Fibroblast of lung (primary cell): ENCODE data around the gene KLHL36. TPM values are rescaled to one million over a fixed set of nuclear protein-coding genes. Genes with fewer than 3 reads are reported as not detected.
A peak's percentile ranks its signal among the peaks of the same experiment; 100 is the strongest.

Experiments used
- DNase-seq, 2 donors: peaks; one replicate each; pipeline versions ENCODE4 v3.0.0 to v3.0.0-alpha.2; 2010; ENCODE audit warnings: low read depth in 2 of 2
- H2AFZ ChIP-seq: 2 replicates; pipeline ENCODE4 v1.5.1; 2012; ENCODE audit warnings: low read length, control low read depth, inconsistent platforms
- H3K27ac ChIP-seq: 2 replicates; pipeline ENCODE4 v1.5.1; 2011; ENCODE audit warnings: low read length, control low read depth; ENCODE audit not compliant: insufficient read depth
- H3K27me3 ChIP-seq: 2 replicates; pipeline ENCODE4 v1.5.1; 2011; ENCODE audit warnings: mild to moderate bottlenecking, low read length; ENCODE audit not compliant: control insufficient read depth, insufficient read depth
- H3K36me3 ChIP-seq: 2 replicates; pipeline ENCODE4 v1.5.1; 2011; ENCODE audit warnings: low read length; ENCODE audit not compliant: control insufficient read depth, insufficient read depth
- H3K4me1 ChIP-seq: 2 replicates; pipeline ENCODE4 v1.5.1; 2011; ENCODE audit warnings: low read length; ENCODE audit not compliant: control insufficient read depth, insufficient read depth; ENCODE audit errors: extremely low read depth
- H3K4me2 ChIP-seq: 2 replicates; pipeline ENCODE4 v1.5.1; 2011; ENCODE audit warnings: low read length, control low read depth; ENCODE audit not compliant: insufficient read depth; ENCODE audit errors: extremely low read depth
- H3K4me3 ChIP-seq, 4 experiments: fragments of 200-600 bp in 1 of 4; sonication (generic) in 1 of 4; replicated peaks in 1 of 4; 2 replicates each; pipeline ENCODE4 v1.5.1; 2011 to 2016; ENCODE audit warnings: low read length in 4 of 4, low read depth in 3 of 4, mild to moderate bottlenecking in 3 of 4, control low read depth in 2 of 4, inconsistent platforms in 1 of 4, mixed read lengths in 1 of 4; ENCODE audit not compliant: insufficient read depth in 1 of 4; ENCODE audit errors: control extremely low read depth in 1 of 4
- H3K79me2 ChIP-seq: 2 replicates; pipeline ENCODE4 v1.5.1; 2012; ENCODE audit warnings: mild to moderate bottlenecking, low read length, inconsistent platforms; ENCODE audit not compliant: control insufficient read depth, insufficient read depth
- H3K9ac ChIP-seq: 2 replicates; pipeline ENCODE4 v1.5.1; 2011; ENCODE audit warnings: mild to moderate bottlenecking, low read length, control low read depth; ENCODE audit not compliant: insufficient read depth
- H3K9me3 ChIP-seq: 2 replicates; pipeline ENCODE4 v1.5.1; 2012; ENCODE audit warnings: low read depth, low read length; ENCODE audit not compliant: control insufficient read depth, insufficient read depth
- H4K20me1 ChIP-seq: 2 replicates; pipeline ENCODE4 v1.5.1; 2011; ENCODE audit warnings: low read length; ENCODE audit not compliant: control insufficient read depth, insufficient read depth; ENCODE audit errors: extremely low read depth
- EZH2 ChIP-seq: IDR thresholded peaks from 2 replicates; pipeline ENCODE4 v1.5.1; 2012; ENCODE audit warnings: low read length, control low read depth, mild to moderate bottlenecking; ENCODE audit errors: missing control alignments
- polyA plus RNA-seq, 2 donors: library from polyadenylated mRNA; depleted of rRNA in 1 of 2; stranded (reverse) in 1 of 2; unstranded in 1 of 2; fragments of >200 nt; gene quantifications; 2 replicates each; pipeline ENCODE4 v1.2.1, GENCODE V29; 2011 to 2012; ENCODE audit warnings: missing spikeins in 1 of 2
- total RNA-seq: library from RNA; depleted of rRNA; stranded (reverse); fragments of >200 nt; gene quantifications from 2 replicates; pipeline ENCODE4 v1.2.1, GENCODE V29; 2014
- TF ChIP-seq, protein P1 (sequence below), 2 donors: IDR thresholded peaks in 1 of 2; conservative IDR thresholded peaks in 1 of 2; 1 replicate in 1 of 2; 2 replicates in 1 of 2; pipeline ENCODE4 v1.5.1; 2011 to 2012; ENCODE audit warnings: low read length in 2 of 2, control low read depth in 1 of 2, inconsistent platforms in 1 of 2, low read depth in 1 of 2, mild to moderate bottlenecking in 1 of 2

Gene KLHL36
- total and polyA plus RNA-seq, 2 donors (not counting 1 experiment from before 2014, with no cell fraction given) = 29.7 to 83.1 TPM

DNA sequence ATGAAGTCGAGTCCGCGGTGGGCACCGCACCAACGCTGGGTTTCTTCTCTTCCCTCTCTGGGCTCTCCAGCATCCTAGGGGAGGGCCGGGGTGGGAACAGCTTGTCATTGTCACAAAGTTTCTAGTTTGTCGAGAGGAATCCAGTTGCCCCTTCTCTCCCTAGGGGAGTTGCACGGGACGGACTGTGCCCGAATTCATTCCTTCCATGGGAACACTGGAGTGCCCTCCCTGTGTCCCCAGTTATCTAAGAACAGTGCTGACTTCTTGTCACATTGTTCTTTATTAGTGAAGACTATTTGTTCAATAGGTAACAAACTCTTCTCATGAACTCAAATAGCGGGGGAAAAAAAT lies 1.2 kb downstream of the KLHL36 start:
- no peak overlapping the region for H3K9ac ChIP-seq

DNA sequence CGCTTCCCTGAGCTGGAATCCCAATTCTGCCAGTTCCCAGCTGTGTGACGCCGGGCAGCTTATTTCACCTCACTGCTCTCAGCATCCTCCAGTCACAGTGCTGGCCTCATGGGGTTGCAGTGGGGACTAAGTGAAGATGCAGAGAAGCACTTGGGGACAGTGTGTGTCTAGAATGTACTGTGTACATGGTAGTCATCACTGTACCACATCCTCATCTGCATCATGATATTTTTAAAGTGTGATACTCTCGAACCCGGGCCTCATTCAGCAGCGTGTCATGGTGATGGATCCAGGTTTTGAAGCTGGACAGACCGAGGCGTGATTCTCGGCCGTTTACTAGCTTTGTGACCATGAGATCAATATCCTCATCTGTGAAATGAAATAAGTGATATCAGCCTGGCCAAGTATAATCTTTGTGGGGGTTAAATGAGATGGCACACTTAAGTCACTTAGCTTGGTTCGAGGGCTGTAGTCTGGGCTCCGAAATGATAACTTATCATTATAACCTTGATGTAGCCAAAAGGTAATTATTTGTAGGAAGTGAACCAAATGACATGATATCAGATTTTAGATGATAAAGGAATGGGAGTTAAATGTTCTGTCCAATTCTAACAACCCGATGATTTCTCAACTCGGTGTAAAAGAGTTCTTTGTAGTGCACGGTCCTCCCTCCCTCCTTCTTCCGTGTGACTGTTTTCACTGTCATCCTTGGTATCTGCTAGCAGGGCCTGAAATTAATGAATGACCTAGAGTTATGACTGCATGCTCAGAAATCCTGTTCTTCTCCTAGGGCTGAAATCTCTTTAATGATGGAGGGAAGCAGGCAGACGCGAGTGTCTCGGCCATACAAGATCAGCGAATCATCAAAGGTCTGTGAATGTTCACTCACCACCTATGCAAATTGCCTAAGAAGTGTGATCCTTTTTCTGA lies 2.0 kb downstream of the KLHL36 start:
- Histone ChIP-seq H3K4me2 (no peak overlapping the region), H4K20me1 (no peaks in the 10 kb centered on the region), H2AFZ (no peak overlapping the region), H3K9ac (no peak overlapping the region), H3K4me1 (peaks cover 3% of the 10 kb centered on the region), H3K4me3 (peak overlapping the region in 1 of 4 experiments; percentile 20), H3K79me2 (peaks cover 17% of the 10 kb centered on the region), H3K27ac (no peak overlapping the region), H3K27me3 (no peaks in the 10 kb centered on the region), H3K9me3 (no peaks in the 10 kb centered on the region), H3K36me3 (peaks cover 2% of the 10 kb centered on the region)
- DNase-seq = peak; percentile 23 to 80
- TF ChIP-seq EZH2 = no peak
- TF ChIP-seq, protein P1, sequence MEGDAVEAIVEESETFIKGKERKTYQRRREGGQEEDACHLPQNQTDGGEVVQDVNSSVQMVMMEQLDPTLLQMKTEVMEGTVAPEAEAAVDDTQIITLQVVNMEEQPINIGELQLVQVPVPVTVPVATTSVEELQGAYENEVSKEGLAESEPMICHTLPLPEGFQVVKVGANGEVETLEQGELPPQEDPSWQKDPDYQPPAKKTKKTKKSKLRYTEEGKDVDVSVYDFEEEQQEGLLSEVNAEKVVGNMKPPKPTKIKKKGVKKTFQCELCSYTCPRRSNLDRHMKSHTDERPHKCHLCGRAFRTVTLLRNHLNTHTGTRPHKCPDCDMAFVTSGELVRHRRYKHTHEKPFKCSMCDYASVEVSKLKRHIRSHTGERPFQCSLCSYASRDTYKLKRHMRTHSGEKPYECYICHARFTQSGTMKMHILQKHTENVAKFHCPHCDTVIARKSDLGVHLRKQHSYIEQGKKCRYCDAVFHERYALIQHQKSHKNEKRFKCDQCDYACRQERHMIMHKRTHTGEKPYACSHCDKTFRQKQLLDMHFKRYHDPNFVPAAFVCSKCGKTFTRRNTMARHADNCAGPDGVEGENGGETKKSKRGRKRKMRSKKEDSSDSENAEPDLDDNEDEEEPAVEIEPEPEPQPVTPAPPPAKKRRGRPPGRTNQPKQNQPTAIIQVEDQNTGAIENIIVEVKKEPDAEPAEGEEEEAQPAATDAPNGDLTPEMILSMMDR (conservative IDR thresholded peaks at IDR 0.05 in 1 of 2, IDR thresholded peaks at IDR 0.05 in 1 of 2; ENCODE audit: low read depth in 1 of 2, low read length in 2 of 2) = no peak

More for the DNA sequence above, 1.2 kb downstream of the KLHL36 start:
- H3K4me1 ChIP-seq = peaks cover 4% of the 10 kb centered on the region
- no peak overlapping the region for H2AFZ ChIP-seq
- H3K4me2 ChIP-seq = peak overlapping the region; percentile 84
- peaks cover 2% of the 10 kb centered on the region for H3K36me3 ChIP-seq
- H3K27me3 ChIP-seq = no peaks in the 10 kb centered on the region
- DNase-seq = no peak
- H3K4me3 ChIP-seq = peak overlapping the region; percentile 61 to 80 (median 66)
- H3K27ac ChIP-seq = no peak overlapping the region
- H3K79me2 ChIP-seq = peaks cover 17% of the 10 kb centered on the region
- TF ChIP-seq, protein P1 (conservative IDR thresholded peaks at IDR 0.05 in 1 of 2, IDR thresholded peaks at IDR 0.05 in 1 of 2; ENCODE audit: low read depth in 1 of 2, low read length in 2 of 2) = no peak
- TF ChIP-seq EZH2 = no peak
- H4K20me1 ChIP-seq = no peaks in the 10 kb centered on the region
- no peaks in the 10 kb centered on the region for H3K9me3 ChIP-seq

DNA sequence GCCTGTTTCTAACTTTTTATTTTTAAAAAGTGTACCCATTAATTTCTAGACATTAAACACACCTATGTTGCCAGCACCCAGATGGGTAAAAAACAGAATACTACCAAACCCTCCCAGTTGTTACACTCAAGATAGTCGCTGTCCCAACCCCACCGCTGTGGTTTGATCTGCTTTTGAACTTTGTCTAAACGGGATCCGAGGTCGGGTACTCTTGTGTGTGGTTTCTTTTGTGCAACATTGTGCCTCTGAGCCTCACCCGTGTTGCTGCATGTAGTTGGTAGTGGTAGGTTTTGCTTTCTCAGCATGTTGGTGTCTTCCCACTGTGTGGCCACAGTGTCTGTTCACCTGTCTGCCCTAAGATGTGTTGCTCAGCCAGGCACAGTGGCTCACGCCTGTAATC lies 4.3 kb downstream of the KLHL36 start:
- H3K4me2 ChIP-seq = no peak overlapping the region
- no peaks in the 10 kb centered on the region for H3K9me3 ChIP-seq
- no peak overlapping the region for H3K9ac ChIP-seq
- peaks cover 13% of the 10 kb centered on the region for H3K36me3 ChIP-seq
- no peaks in the 10 kb centered on the region for H3K27me3 ChIP-seq
- peaks cover 17% of the 10 kb centered on the region for H3K79me2 ChIP-seq
- TF ChIP-seq, protein P1 (conservative IDR thresholded peaks at IDR 0.05 in 1 of 2, IDR thresholded peaks at IDR 0.05 in 1 of 2; ENCODE audit: low read depth in 1 of 2, low read length in 2 of 2) = no peak
- no peak for TF ChIP-seq EZH2
- no peaks in the 10 kb centered on the region for H4K20me1 ChIP-seq
- no peak for DNase-seq
- peaks cover 3% of the 10 kb centered on the region for H3K4me1 ChIP-seq
- no peak overlapping the region for H3K27ac ChIP-seq
- H3K4me3 ChIP-seq = no peak overlapping the region
- no peak overlapping the region for H2AFZ ChIP-seq
